ENCODE measurements around the gene MACROH2A1. TPM values are rescaled to one million over a fixed set of nuclear protein-coding genes. Genes with fewer than 3 reads are reported as not detected.

Gene MACROH2A1
- 265 and 301 TPM in 2 replicates for total RNA-seq (2014; rRNA removed; shearing (Covaris generic); ENCODE audit: low replicate concordance)

DNA sequence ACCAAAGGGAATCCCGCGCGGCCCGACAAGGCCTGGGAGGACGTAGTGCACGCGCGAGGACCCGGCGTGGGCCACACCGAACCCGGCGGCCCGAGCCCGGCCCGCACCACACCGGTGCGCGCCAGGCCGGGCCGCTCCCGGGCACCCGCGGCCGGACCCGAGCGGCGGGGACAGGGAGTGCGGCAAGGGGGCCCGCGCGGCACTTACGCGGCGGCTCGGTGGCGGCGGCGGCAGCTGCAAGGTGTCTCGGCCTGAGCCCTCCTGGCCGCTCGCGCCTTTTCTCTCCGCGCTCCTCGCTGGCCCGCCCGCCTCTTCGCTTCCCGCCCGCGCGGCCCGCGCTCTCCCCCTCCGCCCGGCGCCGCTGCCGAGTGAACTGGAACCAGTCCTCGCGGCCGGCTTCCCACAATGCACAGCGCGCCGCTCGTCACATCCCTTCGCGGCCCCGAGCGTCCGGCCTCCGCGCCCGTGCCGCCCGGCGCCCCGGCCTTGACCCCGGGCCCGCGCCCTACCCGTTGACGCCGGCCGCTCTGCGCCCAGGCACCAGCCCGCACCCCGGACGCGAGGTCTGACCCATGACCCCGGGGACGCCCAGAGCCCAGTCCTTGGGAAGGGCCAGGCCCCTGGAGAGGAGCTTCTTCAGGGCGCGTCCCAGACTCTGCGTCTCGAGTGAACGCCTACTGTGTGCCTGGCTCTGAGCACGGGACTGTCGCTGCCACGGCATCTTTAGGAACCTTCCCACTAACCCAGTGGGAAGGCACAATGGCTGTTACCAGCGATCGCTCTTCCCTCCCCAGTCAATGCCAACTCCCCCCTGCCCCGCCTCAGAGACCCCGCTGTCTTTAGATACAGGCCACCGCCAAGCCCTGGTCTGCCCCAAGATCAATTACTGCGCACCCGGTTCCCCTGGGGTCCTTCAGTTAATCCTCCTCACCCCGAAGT, at the start of gene MACROH2A1:
Gene MACROH2A1, minus strand, starts transcription at position 377 of the 939 bp plus-strand sequence. CDS start 10,138 bp downstream, outside the sequence.
- peak; percentile 77 for DNase-seq (ENCODE audit: low read depth)
- in situ Hi-C loops (cut with HindIII; ENCODE audit: low pct_unique_long_range_greater_than_20kb, low sequenced_read_pairs), result no loop called here

DNA sequence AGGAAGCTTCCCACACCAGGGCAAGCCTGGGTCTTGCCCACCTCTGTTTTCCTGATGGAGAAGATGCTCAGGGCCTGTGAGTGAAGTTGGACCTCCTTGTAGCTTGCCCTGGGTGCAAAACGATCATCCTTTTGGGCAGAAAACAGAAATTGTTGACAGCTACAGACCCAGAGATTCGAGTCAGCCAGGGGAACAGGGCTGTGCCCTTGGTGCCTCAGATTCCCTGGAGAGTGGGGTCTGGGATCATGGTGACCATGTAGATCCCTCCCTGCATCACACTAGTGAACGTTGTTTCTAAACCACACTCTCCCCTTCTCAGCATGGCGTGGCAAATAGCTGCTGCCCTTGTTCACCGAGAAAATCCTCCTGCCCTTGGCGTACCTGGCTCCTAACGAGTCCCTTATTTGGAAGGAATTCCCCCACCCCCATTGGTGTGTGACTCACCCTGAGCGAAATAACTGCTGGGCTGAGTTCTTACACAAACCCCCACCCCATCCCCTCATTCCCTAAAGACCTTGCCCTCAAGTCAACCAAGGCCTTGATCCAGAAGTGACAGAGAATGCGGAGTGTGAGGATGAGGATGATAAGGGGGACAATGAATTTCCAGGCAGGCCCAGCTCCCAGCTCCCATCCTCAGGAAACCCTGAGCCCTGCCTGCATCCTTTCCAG, 49.2 kb upstream of the MACROH2A1 start:
- in situ Hi-C loops (cut with HindIII; ENCODE audit: low pct_unique_long_range_greater_than_20kb, low sequenced_read_pairs), result no loop called here
- DNase-seq (ENCODE audit: low read depth), result no peak

DNA sequence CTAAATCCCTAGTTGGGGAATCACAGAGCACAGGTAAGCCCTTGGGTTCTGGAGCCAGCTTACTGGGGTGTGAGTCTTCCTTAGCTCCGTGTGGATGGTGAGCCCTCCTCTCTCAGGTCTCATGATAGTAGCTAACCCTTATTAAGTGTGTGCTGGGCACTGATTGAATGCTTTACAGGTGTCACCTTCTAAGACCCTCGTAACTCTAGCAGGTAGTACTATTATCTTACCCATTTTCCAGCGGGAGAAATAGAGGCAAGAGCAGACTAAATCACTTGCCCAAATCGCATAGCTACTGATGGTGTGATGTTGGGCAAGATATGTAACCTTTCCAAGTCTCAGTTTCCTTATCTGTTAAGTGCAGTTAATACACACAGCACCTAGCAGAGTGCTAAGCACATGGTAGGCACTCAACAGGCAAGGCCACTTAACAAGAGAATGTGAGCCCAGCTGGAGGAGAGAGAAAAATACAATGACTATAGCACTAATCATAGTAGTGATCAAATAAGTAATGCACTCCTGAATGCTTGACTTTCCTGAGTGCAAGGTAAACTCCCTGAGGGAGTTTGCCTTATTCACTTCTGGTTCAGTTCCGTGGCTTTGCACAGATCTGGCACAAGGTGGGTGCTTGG, 48.4 kb upstream of the MACROH2A1 start, which contains the start of gene DCANP1:
Gene DCANP1, minus strand, starts transcription at position 51 of the 632 bp plus-strand sequence. CDS start 240 bp downstream, outside the sequence.
- no peak for DNase-seq (ENCODE audit: low read depth)
- in situ Hi-C loops (cut with HindIII; ENCODE audit: low pct_unique_long_range_greater_than_20kb, low sequenced_read_pairs), result no loop called here

DNA sequence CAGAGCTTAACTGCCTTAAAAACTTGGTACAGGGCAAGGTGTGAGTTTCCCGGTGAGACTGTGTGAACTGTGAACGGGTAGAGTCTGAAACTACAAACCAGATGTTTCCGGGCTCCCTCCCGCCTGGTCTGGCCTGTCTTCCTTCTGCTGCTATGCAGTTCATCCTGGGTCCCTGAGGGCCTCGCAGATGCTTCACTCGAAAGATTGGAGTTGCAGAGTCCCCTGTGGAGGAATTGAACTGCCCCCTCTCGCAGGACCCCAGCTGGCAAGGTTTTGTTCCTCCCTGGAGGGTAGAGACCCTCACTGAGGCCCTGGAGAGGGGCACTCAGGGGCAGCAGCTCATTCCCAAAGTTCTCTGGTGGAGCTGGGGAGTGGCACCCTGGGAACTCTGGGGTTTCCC, 47.6 kb upstream of the MACROH2A1 start:
- no peak for DNase-seq (ENCODE audit: low read depth)

DNA sequence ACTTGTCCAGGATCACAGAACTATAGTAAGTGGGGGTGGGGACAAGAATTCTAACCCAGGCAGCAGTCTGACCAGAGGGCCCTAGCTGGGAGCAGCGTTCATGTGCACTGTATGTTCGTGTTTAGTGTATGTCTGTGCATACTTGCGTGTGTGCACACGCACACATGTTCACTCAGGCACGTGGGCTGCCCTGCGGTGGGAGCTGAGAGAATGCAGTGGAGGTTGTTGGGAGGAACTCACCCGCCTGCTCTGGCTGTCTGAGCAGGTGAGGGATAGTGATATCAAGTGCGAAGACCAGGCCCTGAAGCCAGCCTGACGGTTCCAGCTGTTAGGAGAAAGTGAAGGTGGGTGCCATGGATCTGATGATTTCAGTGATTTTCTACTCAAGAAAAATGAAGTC, 47.2 kb upstream of the MACROH2A1 start:
- no peak for DNase-seq (ENCODE audit: low read depth)
- in situ Hi-C loops (cut with HindIII; ENCODE audit: low pct_unique_long_range_greater_than_20kb, low sequenced_read_pairs), result no loop called here

More for the DNA sequence above, 47.6 kb upstream of the MACROH2A1 start:
- in situ Hi-C loops (cut with HindIII; ENCODE audit: low pct_unique_long_range_greater_than_20kb, low sequenced_read_pairs), result no loop called here

DNA sequence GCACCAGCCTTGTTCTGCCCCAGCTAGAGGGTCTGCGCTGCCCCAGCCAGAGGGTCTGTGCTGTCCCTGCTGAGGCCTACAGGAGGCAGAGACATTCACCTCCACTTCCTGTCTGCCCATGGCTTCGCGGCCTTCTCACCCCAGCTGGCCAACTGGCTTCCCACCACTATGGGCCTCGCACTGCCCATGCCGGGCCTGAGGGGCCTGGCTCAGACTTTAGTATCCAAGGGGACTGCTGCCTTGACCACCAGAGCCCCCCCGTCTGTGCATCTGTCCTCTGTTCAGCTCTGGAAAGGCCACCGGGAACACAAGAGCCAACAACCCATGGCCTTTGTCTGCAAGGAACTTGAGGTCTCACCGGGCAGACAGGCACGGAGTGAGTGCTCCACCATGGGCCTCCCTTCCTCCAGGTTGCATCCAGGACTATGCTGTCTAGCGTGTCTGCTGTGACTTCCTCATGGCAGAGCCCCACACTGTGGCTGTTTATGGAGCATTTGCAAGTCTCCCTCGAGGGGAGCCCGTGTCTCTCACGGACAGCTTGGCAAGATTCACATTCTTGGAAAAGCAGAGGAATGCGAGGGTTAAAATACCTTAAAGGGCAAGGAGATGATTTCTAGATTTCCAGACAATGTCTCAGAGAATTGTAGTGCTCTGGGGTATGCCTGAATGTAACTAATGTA, 46.4 kb upstream of the MACROH2A1 start:
- in situ Hi-C loops (cut with HindIII; ENCODE audit: low pct_unique_long_range_greater_than_20kb, low sequenced_read_pairs), result no loop called here
- no peak for DNase-seq (ENCODE audit: low read depth)

DNA sequence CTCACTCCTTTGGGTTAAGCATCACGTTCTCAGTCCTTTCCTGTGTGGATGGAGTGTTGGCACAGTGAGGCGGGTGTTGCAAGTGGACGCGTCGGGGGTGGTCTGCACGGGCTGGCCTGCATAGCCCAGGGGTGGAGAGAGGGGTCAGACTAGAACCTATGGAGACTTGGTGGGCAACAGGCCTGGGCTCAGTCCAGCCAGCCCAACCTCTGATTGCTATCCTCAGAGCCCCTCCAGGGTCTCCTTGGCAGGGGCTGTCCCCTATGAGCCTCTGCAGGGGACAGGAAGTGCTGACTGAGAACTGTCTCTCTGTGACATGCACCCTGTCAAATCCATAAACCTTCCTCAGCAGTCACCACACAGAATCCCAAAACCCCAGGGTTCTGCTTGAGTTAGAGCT, 45.9 kb upstream of the MACROH2A1 start:
- in situ Hi-C loops (cut with HindIII; ENCODE audit: low pct_unique_long_range_greater_than_20kb, low sequenced_read_pairs), result no loop called here

DNA sequence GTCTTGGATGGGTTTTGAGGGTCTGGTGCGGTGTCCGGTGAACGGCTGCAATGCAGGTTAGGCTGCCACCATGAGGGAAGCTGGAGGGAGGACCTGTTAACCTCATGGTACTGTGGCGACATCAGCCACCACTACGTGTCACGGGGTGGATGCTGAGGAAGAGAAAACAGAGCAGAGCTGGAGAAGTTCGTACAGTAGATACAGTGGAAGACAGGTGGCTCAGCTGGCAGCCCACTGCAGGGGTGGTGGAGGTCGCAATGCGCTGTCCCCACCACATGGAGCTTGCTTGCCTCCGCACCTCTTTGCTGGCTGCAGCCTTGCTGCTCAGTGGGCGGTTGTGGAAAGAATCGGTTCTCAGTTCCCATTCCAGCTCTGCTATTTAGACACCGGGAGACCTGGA, 45.3 kb upstream of the MACROH2A1 start:
- in situ Hi-C loops (cut with HindIII; ENCODE audit: low pct_unique_long_range_greater_than_20kb, low sequenced_read_pairs), result no loop called here
- no peak for DNase-seq (ENCODE audit: low read depth)

More for the DNA sequence above, 45.9 kb upstream of the MACROH2A1 start:
- DNase-seq (ENCODE audit: low read depth), result no peak

DNA sequence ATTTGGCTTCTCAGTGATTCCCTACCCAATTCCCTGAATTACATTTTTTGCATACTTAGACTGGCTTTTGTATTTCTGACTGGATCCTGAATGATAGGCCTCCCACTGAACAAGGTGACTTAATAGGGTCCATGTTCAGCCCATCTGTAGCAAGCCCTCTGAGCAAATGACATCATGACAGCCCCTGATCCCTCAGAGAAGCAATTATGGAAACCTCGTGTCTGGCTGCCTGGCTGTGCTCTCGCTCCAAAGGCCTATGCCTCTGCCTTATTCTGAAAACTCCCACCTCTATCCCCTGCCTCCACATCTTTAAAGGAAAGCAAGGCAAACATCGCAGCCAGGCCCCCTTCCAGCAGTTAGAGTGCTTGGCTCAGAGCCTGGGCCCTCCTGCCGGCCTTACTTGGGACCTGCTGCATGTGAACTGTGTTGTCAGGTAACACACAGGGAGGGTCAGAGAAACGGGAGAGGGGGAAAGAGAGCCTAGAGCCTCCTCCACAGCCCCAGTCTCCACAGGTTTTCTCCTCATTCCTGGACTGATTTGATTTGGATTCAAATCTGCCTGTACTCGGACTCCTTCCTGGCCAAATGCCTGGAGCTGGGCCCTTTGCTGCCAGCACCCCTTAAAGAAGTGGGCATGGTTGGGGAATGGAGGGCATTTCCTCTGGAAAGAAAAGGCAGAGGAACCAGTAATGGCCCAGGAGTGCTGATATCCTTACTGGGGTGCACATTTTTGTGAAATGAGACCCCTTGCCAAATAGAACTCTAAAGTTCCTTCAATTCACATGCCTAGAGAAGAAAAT, 44.3 kb upstream of the MACROH2A1 start:
- DNase-seq (ENCODE audit: low read depth), result no peak
- in situ Hi-C loops (cut with HindIII; ENCODE audit: low pct_unique_long_range_greater_than_20kb, low sequenced_read_pairs), result no loop called here

DNA sequence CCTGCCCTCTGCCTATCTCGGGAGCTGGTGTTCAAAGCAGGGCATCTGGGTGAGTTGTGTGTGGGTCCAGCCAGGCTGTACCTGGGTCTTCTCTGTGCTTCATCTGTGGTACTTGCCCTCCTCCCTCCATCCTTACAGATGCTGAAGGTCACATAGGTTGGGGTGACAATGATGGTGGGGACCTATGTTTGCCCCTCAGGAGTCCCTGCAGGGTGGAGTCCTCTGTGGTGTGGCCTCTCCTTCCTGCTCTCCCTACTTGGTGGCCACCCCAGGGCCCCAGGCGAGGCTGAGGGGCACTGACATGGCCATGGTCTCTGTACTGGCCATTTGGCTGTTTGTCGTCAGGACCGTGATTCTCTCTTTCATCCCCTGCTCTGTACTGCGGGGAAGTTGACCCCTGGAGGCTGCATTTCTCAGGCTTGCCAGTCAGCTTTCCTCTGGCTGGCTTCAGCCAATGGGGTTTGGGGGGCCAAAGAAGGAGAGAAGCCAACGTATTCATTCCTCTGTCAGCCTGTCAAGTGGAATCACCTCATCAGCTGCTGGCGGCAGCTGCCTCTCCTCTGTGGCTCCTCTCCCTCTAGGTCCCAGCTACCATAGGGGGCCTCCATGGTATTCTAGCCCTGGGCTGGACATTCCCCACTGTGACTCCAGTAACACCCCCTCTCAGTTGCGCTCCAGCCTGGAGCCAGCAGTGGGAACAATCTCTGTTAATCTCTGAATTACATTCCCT, 43.6 kb upstream of the MACROH2A1 start:
- DNase-seq (ENCODE audit: low read depth), result no peak
- in situ Hi-C loops (cut with HindIII; ENCODE audit: low pct_unique_long_range_greater_than_20kb, low sequenced_read_pairs), result no loop called here

DNA sequence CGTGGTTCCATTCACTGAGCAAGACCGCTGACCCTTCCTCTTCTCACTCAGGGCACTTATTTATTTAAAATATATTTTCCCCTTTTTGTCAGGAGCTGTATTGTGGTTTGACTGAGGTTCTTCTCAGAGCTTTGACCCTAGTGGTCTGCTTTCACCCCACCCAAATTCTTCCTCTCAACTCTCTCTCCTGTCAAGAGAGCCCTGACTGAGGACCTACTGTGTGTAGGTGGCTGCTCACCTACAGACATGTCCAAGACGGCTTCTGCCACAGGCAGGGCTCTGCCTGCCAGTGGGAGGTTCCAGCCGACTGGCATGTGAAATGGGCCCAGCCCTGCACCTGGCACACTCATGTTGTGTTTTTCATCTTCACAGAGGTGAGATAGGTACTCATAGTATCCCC, 42.9 kb upstream of the MACROH2A1 start:
- in situ Hi-C loops (cut with HindIII; ENCODE audit: low pct_unique_long_range_greater_than_20kb, low sequenced_read_pairs), result no loop called here
- DNase-seq (ENCODE audit: low read depth), result no peak

DNA sequence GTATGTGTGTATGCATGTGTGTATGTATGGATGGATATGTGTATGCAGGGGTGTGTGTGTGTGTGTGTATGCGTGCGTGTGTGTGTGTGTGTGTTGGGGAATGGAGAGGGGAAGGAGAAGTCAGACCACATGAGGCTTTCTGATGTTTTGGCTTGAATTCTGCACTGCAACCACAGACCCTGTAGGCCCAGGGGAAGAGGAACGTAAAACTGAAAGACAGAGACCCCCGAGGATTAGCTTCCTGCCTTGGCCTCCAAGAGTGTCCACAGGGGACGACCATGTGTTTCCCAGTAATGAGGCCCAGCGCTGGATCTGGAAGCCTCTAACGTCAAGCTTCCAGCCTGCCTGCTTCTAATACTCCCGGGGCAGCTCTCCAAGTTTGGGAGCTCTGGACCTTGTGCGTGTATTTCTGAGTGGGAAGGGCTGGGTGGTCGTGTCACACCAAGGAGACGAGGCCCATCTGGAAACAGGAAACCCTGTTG, 42.4 kb upstream of the MACROH2A1 start:
- no peak for DNase-seq (ENCODE audit: low read depth)
- in situ Hi-C loops (cut with HindIII; ENCODE audit: low pct_unique_long_range_greater_than_20kb, low sequenced_read_pairs), result no loop called here

DNA sequence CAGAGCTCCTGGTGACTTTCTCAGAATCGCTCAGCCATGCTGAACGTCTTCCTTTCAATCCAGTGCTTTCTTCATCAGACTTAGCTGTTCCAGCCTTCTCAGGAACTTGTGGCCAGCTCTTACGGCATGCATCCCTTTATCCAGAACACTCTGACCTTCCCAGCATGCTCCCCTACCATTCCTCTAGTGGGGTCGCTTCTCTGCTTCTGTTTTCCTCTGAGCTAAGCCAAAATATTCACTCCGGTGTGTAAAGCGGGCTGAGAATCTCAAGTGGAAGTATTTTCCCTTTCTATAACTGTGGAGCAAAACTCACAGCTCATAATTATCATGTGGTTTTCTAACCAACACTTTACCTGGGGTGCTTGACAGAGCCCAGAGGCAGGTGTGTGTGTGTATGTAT, 41.9 kb upstream of the MACROH2A1 start:
- DNase-seq (ENCODE audit: low read depth), result no peak
- in situ Hi-C loops (cut with HindIII; ENCODE audit: low pct_unique_long_range_greater_than_20kb, low sequenced_read_pairs), result no loop called here

DNA sequence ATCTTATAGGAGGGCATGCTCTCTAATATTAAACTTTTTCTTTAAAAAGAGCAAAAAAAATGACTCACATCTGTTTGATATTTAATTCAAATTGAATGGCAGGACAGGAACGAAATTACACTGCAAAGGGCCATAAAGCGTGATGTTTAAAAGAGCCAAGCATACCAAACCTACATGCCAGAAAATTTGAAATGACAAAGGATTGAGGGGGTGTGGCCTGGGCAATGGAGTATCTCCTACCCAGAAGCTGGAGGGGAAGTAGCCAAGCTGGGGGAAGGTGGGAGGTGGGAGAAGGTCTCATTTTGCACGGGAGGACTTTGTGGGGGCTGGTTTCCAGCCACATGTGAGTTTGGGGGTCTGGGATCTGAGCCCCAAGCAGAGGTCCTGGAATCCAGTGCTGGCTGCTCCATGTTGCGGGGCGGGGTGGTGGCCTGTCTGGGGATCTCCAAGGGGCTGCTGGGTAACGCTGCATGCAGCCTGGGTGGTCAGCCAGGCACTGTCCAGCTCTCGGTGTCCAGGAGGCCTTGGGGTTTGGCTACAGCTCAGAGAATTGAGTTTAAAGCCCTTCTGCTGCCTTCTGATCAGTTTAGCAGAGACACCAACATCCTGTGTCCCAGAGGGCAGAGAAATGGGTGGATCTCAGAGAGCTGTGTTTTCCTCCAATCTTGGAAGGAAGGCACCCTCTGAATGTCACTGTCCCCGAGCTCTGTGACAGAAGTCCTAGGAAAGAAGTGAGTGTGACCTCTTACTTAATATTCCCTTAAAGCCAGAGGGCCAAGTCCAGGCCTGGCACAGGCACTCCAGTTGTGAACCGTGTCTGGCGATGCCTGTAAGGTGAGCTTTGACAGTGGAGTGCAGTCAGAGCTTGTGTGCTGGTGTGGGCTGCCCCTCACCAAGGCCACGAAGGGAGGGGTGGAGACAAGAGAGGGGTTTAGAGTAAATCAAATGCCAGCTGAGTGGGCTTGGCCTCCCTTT, 40.5 kb upstream of the MACROH2A1 start:
- in situ Hi-C loops (cut with HindIII; ENCODE audit: low pct_unique_long_range_greater_than_20kb, low sequenced_read_pairs), result no loop called here
- no peak for DNase-seq (ENCODE audit: low read depth)

DNA sequence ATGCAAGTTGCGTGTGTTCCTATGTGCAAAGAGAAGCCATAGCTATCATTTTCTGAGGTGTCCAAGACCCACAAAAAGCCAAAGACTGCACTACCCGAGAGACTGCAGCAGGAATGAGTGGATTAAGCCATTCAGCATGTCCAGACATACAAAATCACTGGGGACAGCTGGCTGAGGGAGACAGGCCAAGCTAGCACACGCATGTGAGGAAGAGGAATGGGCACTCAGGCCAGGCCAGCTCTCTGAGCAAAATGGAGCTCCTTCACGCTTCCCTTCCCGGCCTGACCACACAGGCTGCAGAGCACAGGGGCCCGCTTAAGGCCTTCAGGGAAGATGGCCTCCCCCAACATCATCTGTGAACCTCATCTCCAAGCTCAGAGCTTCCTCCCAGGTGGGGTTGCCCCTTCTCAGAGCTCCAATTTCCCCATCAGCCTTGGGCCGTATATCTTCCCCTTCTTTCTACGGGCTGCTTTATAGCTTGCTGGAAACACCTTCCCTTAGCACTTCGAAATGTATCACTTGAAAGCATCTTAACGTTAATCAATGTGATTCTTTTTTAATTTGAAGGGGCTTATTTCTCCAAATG, 39.7 kb upstream of the MACROH2A1 start:
- DNase-seq (ENCODE audit: low read depth), result no peak
- in situ Hi-C loops (cut with HindIII; ENCODE audit: low pct_unique_long_range_greater_than_20kb, low sequenced_read_pairs), result no loop called here

All from Caki2 (cell line).